ENCODE data around the gene SHTN1.

The SHTN1 gene

DNA sequence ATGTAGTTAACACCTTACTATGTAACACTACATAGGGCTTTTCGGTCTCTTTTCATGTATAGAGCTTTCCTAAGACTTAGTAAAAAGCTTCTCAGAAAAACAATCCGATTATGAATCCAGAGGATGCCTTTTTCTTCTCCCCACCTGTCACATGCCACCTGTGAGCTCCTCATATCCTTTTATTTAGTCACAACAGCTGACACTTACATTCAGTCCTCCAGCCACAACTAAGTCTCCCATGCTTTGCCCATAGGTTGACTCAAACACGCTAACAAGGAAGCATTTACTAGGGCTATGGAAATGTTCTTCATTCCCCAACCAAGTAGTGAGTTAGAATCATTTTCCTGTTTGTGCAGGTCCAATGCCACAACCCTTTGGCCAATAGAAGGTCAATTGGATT, 147.8 kb downstream of the SHTN1 start:
- Histone ChIP-seq H3K4me3 (replicated peaks; ENCODE audit: insufficient read depth, low read length) (no peak overlapping the region), H3K27ac (replicated peaks) (no peak overlapping the region), H3K27me3 (ENCODE audit: insufficient read depth, poor library complexity, severe bottlenecking) (no peaks in the 10 kb centered on the region)
- TF ChIP-seq SPI1 (IDR thresholded peaks at IDR 0.05; ENCODE audit: borderline replicate concordance, low read depth) (no peak), GABPA (IDR thresholded peaks at IDR 0.05; ENCODE audit: low read depth) (no peak), POLR2AphosphoS5 (IDR thresholded peaks at IDR 0.05; ENCODE audit: low read depth) (no peak)
- TF ChIP-seq, protein P1, sequence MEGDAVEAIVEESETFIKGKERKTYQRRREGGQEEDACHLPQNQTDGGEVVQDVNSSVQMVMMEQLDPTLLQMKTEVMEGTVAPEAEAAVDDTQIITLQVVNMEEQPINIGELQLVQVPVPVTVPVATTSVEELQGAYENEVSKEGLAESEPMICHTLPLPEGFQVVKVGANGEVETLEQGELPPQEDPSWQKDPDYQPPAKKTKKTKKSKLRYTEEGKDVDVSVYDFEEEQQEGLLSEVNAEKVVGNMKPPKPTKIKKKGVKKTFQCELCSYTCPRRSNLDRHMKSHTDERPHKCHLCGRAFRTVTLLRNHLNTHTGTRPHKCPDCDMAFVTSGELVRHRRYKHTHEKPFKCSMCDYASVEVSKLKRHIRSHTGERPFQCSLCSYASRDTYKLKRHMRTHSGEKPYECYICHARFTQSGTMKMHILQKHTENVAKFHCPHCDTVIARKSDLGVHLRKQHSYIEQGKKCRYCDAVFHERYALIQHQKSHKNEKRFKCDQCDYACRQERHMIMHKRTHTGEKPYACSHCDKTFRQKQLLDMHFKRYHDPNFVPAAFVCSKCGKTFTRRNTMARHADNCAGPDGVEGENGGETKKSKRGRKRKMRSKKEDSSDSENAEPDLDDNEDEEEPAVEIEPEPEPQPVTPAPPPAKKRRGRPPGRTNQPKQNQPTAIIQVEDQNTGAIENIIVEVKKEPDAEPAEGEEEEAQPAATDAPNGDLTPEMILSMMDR (IDR thresholded peaks at IDR 0.05; ENCODE audit: insufficient read depth, low read length) = no peak
- TF ChIP-seq, protein P2, sequence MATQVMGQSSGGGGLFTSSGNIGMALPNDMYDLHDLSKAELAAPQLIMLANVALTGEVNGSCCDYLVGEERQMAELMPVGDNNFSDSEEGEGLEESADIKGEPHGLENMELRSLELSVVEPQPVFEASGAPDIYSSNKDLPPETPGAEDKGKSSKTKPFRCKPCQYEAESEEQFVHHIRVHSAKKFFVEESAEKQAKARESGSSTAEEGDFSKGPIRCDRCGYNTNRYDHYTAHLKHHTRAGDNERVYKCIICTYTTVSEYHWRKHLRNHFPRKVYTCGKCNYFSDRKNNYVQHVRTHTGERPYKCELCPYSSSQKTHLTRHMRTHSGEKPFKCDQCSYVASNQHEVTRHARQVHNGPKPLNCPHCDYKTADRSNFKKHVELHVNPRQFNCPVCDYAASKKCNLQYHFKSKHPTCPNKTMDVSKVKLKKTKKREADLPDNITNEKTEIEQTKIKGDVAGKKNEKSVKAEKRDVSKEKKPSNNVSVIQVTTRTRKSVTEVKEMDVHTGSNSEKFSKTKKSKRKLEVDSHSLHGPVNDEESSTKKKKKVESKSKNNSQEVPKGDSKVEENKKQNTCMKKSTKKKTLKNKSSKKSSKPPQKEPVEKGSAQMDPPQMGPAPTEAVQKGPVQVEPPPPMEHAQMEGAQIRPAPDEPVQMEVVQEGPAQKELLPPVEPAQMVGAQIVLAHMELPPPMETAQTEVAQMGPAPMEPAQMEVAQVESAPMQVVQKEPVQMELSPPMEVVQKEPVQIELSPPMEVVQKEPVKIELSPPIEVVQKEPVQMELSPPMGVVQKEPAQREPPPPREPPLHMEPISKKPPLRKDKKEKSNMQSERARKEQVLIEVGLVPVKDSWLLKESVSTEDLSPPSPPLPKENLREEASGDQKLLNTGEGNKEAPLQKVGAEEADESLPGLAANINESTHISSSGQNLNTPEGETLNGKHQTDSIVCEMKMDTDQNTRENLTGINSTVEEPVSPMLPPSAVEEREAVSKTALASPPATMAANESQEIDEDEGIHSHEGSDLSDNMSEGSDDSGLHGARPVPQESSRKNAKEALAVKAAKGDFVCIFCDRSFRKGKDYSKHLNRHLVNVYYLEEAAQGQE (IDR thresholded peaks at IDR 0.05; ENCODE audit: insufficient replicate concordance, low read depth) = no peak
- no peak for DNase-seq (ENCODE audit: low read depth in 1 of 2, low spot score in 1 of 2)

DNA sequence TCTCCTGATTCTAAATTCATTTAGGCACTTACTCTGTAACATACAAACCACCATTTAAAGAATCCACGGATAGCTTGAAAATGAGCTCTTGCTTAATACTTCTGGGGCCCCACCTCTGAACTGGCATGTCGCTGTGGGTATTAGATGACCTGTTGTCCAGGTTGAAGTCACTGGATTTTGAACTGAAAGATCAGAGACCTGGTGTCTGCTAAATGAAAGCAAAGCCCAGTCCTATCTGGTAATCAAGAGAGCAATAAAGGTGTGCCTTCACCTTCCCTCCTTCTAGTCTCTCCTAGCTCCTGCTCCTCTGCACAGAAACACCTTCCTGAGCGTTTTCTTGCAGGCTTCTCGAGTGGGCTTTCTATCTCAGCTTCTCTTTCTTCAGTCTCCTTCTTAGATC, 151.3 kb downstream of the SHTN1 start:
- TF ChIP-seq GABPA (IDR thresholded peaks at IDR 0.05; ENCODE audit: low read depth) (no peak), SPI1 (IDR thresholded peaks at IDR 0.05; ENCODE audit: borderline replicate concordance, low read depth) (no peak), POLR2AphosphoS5 (IDR thresholded peaks at IDR 0.05; ENCODE audit: low read depth) (no peak)
- TF ChIP-seq, protein P2 (IDR thresholded peaks at IDR 0.05; ENCODE audit: insufficient replicate concordance, low read depth) = no peak
- TF ChIP-seq, protein P1 (IDR thresholded peaks at IDR 0.05; ENCODE audit: insufficient read depth, low read length) = no peak
- H3K4me3 ChIP-seq (replicated peaks; ENCODE audit: insufficient read depth, low read length) = no peak overlapping the region
- DNase-seq (ENCODE audit: low read depth in 1 of 2, low spot score in 1 of 2) = no peak
- H3K27ac ChIP-seq (replicated peaks) = no peak overlapping the region
- peaks cover 26% of the 10 kb centered on the region for H3K27me3 ChIP-seq (ENCODE audit: insufficient read depth, poor library complexity, severe bottlenecking)

DNA sequence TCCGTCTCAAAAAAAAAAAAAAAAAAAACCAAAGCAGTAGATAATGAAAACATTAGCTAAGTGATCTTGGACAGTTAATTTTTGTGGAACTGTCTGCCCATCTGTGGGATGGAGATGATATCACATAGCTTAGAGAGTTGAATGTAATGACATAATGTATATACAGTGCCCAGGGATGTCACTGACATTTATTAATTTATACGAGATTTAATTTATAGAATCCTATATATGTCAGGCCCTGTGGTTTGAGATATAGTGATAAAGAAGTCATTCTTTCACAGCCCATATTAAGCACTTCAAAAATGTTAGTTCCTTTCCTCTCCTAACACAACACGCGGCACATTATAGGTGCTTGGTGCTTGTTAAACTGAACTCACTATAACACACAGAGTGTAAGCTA, 151.7 kb downstream of the SHTN1 start:
- Histone ChIP-seq H3K4me3 (replicated peaks; ENCODE audit: insufficient read depth, low read length) (no peak overlapping the region), H3K27ac (replicated peaks) (no peak overlapping the region), H3K27me3 (ENCODE audit: insufficient read depth, poor library complexity, severe bottlenecking) (peaks cover 30% of the 10 kb centered on the region)
- DNase-seq (ENCODE audit: low read depth in 1 of 2, low spot score in 1 of 2) = no peak
- TF ChIP-seq, protein P2 (IDR thresholded peaks at IDR 0.05; ENCODE audit: insufficient replicate concordance, low read depth) = no peak
- TF ChIP-seq POLR2AphosphoS5 (IDR thresholded peaks at IDR 0.05; ENCODE audit: low read depth) (no peak), GABPA (IDR thresholded peaks at IDR 0.05; ENCODE audit: low read depth) (no peak), SPI1 (IDR thresholded peaks at IDR 0.05; ENCODE audit: borderline replicate concordance, low read depth) (no peak)
- TF ChIP-seq, protein P1 (IDR thresholded peaks at IDR 0.05; ENCODE audit: insufficient read depth, low read length) = no peak
